ENCODE measurements around the gene DPYD.

The DPYD gene

GRCh38 chr1:97538113-97538512, 382.7 kb downstream of the DPYD start:
- Histone ChIP-seq H3K4me3 (ENCODE audit: low read depth, low read length) (no peak overlapping the region), H3K27ac (no peak overlapping the region), H3K27me3 (ENCODE audit: insufficient read depth, low read depth, severe bottlenecking) (no peaks in the 10 kb centered on the region), H3K9me3 (ENCODE audit: severe bottlenecking) (no peaks in the 10 kb centered on the region), H3K36me3 (no peaks in the 10 kb centered on the region)
- DNase-seq = no peak
- TF ChIP-seq CTCF (IDR thresholded peaks at IDR 0.05; ENCODE audit: low read depth, low read length) = no peak

GRCh38 chr1:97533358-97533757, 387.5 kb downstream of the DPYD start:
- Histone ChIP-seq H3K27ac (no peak overlapping the region), H3K9me3 (ENCODE audit: severe bottlenecking) (no peaks in the 10 kb centered on the region), H3K27me3 (ENCODE audit: insufficient read depth, low read depth, severe bottlenecking) (no peaks in the 10 kb centered on the region), H3K36me3 (no peaks in the 10 kb centered on the region), H3K4me3 (ENCODE audit: low read depth, low read length) (no peak overlapping the region)
- DNase-seq = no peak
- TF ChIP-seq CTCF (IDR thresholded peaks at IDR 0.05; ENCODE audit: low read depth, low read length) = no peak

GRCh38 chr1:97529600-97529999, 391.2 kb downstream of the DPYD start:
- TF ChIP-seq CTCF (IDR thresholded peaks at IDR 0.05; ENCODE audit: low read depth, low read length) = no peak
- Histone ChIP-seq H3K9me3 (ENCODE audit: severe bottlenecking) (no peaks in the 10 kb centered on the region), H3K4me3 (ENCODE audit: low read depth, low read length) (no peak overlapping the region), H3K27ac (no peak overlapping the region), H3K27me3 (ENCODE audit: insufficient read depth, low read depth, severe bottlenecking) (no peaks in the 10 kb centered on the region), H3K36me3 (no peaks in the 10 kb centered on the region)
- DNase-seq = no peak

DNA sequence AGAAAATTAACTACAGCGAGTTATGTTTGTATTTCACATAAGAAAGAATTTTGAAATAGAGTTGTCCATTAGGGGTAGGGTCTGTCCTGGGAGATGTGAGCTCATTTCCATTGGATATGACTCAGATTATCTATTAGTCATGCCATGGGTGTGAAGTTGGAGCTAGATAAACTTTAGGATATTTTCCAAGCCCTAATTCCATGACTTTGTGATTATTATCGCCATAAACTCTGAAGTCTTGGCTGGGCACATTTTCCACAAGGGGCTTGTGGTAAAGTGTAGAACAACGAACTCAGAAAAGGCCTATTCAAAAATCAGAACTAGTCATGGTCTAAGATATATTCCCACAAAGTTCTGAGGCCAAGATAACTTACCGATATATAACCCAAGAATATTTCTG, 396.6 kb downstream of the DPYD start:
- Histone ChIP-seq H3K27ac (no peak overlapping the region), H3K36me3 (no peaks in the 10 kb centered on the region), H3K27me3 (ENCODE audit: insufficient read depth, low read depth, severe bottlenecking) (no peaks in the 10 kb centered on the region), H3K4me3 (ENCODE audit: low read depth, low read length) (no peak overlapping the region), H3K9me3 (ENCODE audit: severe bottlenecking) (no peaks in the 10 kb centered on the region)
- no peak for TF ChIP-seq CTCF (IDR thresholded peaks at IDR 0.05; ENCODE audit: low read depth, low read length)
- DNase-seq = no peak

DNA sequence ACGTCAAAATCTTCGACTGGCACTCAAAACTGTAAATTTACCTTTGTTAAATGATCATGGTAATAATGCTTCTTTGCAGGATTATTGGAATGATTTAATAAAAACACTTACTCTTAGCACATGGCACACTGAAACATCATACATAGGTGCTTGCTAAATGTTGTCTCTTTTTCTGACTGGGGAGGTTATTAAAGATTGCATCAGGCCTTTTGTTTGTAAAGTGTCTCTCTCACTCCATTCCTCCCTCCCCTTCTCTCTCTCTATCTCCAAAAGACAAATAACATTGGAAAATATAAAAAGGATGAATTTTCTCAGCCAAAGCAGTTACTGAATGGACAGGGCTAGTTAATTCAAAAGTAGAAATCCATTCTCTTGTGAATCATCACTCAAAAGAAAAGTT, 404.2 kb downstream of the DPYD start:
- H3K4me3 ChIP-seq (ENCODE audit: low read depth, low read length) = no peak overlapping the region
- H3K27ac ChIP-seq = no peak overlapping the region
- H3K27me3 ChIP-seq (ENCODE audit: insufficient read depth, low read depth, severe bottlenecking) = no peaks in the 10 kb centered on the region
- no peaks in the 10 kb centered on the region for H3K36me3 ChIP-seq
- H3K9me3 ChIP-seq (ENCODE audit: severe bottlenecking) = no peaks in the 10 kb centered on the region
- TF ChIP-seq CTCF (IDR thresholded peaks at IDR 0.05; ENCODE audit: low read depth, low read length) = no peak
- no peak for DNase-seq

DNA sequence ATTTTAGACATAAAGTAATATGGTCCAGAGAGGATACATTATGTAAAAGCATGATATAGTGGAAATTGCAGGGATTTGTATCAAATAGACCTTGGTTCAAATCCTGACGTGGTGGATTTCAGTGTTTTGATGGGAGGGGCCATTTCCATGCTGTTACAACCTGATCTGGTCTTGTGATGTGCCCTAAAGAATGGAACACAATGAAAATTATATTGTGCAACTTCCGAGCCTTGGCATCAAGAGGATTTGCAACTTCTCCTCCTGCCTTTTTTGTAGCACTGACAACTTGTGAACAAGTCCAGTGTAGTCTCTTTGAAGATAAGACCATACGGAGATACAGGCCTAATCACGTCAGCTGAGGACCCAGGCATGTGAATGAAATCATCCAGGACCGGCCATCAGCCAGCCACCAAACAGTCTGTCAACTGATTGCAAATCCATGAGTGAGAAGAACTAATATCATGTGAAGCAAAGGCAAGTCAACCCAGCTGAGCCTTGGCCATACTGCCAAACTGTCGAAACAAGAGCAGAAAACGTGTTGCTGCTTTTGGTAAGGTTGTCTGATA, 412.1 kb downstream of the DPYD start:
- Histone ChIP-seq H3K27ac (no peak overlapping the region), H3K9me3 (ENCODE audit: severe bottlenecking) (no peaks in the 10 kb centered on the region), H3K36me3 (no peaks in the 10 kb centered on the region), H3K27me3 (ENCODE audit: insufficient read depth, low read depth, severe bottlenecking) (no peaks in the 10 kb centered on the region), H3K4me3 (ENCODE audit: low read depth, low read length) (no peak overlapping the region)
- no peak for DNase-seq
- TF ChIP-seq CTCF (IDR thresholded peaks at IDR 0.05; ENCODE audit: low read depth, low read length) = no peak
